ENCODE results near the gene FAM184A. TPM values are rescaled to one million over a fixed set of nuclear protein-coding genes. Genes with fewer than 3 reads are reported as not detected.
"Not testable (repeated sequence)": the region's sequence is repeated elsewhere in the genome, so short reads cannot be mapped to it uniquely, and the experiment has no call there.

Gene FAM184A
- total and polyA plus RNA-seq, 7 donors = 0.60 to 8.7 (median 3.9) TPM

DNA sequence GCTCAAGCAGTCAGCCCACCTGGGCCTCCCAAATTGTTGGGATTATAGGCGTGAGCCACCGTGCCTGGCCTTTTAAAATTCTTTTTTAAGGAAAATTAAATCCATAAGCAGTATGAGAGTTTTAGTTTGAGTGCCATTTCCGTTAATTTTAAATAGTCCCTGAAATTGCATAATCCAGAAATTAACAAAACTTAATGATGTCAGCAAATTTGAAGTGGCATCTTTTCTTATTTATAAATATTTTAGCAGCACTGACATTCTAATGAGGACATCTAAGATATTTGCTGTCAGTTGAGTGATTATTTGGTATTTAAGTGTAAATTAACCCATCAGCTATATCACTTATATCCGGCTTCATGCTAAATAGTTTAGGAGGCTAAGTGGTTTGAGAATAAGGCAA lies 42.9 kb upstream of the FAM184A start:
- intact Hi-C loops (cut with DNase I) = no loop called here
- H3K4me1 ChIP-seq = no peaks in the 10 kb centered on the region
- no peaks in the 10 kb centered on the region for H3K36me3 ChIP-seq
- H3K4me3 ChIP-seq = no peak overlapping the region
- WGBS, 2 donors = 93 to 95% methylated on average over 4 of the region's 4 CpGs
- H3K27me3 ChIP-seq = no peaks in the 10 kb centered on the region
- H3K27ac ChIP-seq = no peak overlapping the region
- DNase-seq = no peak
- TF ChIP-seq POLR2A (IDR thresholded peaks at IDR 0.05) (no peak), EP300 (IDR thresholded peaks at IDR 0.05) (no peak)
- no peaks in the 10 kb centered on the region for H3K9me3 ChIP-seq

DNA sequence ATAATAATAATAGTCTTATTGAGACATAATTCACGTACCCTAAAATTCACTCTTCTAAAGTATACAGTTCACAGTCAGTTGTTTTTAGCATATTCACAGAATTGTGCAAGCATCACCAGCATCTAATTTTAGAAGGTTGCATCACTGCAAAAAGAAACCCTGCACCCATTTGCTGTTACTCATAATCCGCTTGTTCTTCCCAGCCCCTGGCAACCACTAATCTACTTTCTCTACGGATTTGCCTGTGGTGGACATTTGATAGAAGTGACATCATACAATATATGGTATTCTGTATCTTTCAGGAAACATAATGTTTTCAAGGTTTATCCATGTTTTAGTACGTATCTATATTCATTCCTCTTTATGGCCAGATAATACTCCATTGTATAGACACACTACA lies 41.5 kb upstream of the FAM184A start:
- TF ChIP-seq POLR2A (IDR thresholded peaks at IDR 0.05) (no peak), EP300 (IDR thresholded peaks at IDR 0.05) (no peak), POLR2AphosphoS5 (IDR thresholded peaks at IDR 0.05) (no peak)
- TF ChIP-seq, protein P1, sequence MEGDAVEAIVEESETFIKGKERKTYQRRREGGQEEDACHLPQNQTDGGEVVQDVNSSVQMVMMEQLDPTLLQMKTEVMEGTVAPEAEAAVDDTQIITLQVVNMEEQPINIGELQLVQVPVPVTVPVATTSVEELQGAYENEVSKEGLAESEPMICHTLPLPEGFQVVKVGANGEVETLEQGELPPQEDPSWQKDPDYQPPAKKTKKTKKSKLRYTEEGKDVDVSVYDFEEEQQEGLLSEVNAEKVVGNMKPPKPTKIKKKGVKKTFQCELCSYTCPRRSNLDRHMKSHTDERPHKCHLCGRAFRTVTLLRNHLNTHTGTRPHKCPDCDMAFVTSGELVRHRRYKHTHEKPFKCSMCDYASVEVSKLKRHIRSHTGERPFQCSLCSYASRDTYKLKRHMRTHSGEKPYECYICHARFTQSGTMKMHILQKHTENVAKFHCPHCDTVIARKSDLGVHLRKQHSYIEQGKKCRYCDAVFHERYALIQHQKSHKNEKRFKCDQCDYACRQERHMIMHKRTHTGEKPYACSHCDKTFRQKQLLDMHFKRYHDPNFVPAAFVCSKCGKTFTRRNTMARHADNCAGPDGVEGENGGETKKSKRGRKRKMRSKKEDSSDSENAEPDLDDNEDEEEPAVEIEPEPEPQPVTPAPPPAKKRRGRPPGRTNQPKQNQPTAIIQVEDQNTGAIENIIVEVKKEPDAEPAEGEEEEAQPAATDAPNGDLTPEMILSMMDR (IDR thresholded peaks at IDR 0.05) = no peak
- Histone ChIP-seq H3K9me3 (no peaks in the 10 kb centered on the region), H3K27ac (no peak overlapping the region), H3K4me3 (no peak overlapping the region), H3K36me3 (no peaks in the 10 kb centered on the region), H3K4me1 (no peaks in the 10 kb centered on the region), H3K27me3 (no peaks in the 10 kb centered on the region)
- intact Hi-C loops (cut with DNase I) = no loop called here
- no peak for DNase-seq
- WGBS, 2 donors = 82 to 88% methylated on average over 4 of the region's 4 CpGs

DNA sequence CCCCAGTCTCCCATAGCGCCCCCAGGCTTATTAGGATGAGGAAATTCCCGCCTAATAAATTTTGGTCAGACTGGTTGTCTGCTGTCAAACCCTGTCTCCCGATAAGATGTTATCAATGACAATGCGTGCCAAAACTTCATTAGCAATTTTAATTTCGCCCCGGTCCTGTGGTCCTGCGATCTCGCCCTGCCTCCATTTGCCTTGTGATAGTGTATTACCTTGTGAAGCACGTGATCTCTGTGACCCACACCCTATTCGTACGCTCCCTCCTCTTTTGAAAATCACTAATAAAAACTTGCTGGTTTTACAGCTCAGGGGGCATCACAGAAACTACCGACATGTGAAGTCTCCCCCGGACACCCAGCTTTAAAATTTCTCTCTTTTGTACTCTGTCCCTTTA lies 40.6 kb upstream of the FAM184A start:
- H3K27ac ChIP-seq; H3K4me3 ChIP-seq; H3K4me1 ChIP-seq; intact Hi-C loops (cut with DNase I); DNase-seq; H3K9me3 ChIP-seq; H3K36me3 ChIP-seq; H3K27me3 ChIP-seq: not testable (repeated sequence)
- WGBS, 2 donors = 74 to 82% methylated on average over 13 of the region's 13 CpGs

DNA sequence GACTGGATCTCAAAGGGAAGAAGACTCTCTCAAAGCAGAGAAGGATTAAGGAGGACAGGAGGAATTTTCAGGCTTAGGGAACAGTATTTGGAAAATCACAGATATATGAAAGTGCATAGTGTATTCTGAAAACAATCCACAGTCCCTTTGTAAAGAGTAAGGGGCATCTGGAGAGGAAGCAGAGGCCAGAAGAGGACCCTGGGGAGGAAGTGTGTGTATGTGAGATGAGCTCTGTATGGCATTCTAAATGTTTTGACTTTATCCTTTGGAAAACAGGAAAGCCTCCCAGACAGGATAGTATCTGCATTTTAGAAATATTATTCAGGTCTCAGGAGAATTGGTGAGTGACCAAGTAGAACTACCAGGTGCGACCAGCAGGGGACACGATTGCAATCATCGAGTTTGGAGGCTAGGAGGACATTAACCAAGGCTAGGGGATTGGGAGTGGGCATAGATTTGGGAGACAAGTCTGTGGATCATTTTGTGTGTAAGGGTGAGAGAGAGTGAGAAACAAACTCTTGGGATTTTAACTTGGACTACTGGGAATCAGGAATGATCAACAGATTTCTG lies 38.3 kb upstream of the FAM184A start:
- no peaks in the 10 kb centered on the region for H3K36me3 ChIP-seq
- no peak overlapping the region for H3K27ac ChIP-seq
- WGBS, 2 donors = 68 to 84% methylated on average over 3 of the region's 3 CpGs
- H3K4me3 ChIP-seq = no peak overlapping the region
- no peaks in the 10 kb centered on the region for H3K27me3 ChIP-seq
- H3K9me3 ChIP-seq = no peaks in the 10 kb centered on the region
- no peak for TF ChIP-seq POLR2A (IDR thresholded peaks at IDR 0.05)
- no peak for DNase-seq
- H3K4me1 ChIP-seq = no peaks in the 10 kb centered on the region
- intact Hi-C loops (cut with DNase I) = no loop called here

DNA sequence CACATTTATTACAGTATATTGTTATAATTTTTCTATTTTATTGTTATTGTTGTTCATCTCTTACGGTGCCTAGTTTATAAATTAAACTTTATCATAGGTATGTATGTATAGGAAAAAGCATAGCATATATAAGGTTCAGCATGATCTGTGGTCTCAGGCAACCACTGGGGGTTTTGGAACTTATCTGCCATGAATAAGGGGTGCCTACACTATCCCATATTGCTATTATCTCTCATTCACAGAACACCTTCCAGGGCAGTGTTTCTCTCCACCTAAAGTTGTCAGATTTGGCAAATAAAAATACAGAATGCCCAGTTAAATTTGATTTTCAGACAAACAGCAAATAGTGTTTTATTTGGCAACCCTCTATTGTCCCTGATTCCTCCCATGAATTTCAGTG lies 35.5 kb upstream of the FAM184A start:
- 90 to 93% methylated on average over 1 of the region's 1 CpG for WGBS, 2 donors
- DNase-seq = no peak
- Histone ChIP-seq H3K4me1 (peaks cover 0 to 13% (median 2%) of the 10 kb centered on the region in 4 donors), H3K27me3 (no peaks in the 10 kb centered on the region), H3K36me3 (no peaks in the 10 kb centered on the region), H3K4me3 (no peak overlapping the region), H3K27ac (no peak overlapping the region), H3K9me3 (no peaks in the 10 kb centered on the region)
- TF ChIP-seq POLR2AphosphoS5 (IDR thresholded peaks at IDR 0.05) = no peak
- intact Hi-C loops (cut with DNase I) = no loop called here

DNA sequence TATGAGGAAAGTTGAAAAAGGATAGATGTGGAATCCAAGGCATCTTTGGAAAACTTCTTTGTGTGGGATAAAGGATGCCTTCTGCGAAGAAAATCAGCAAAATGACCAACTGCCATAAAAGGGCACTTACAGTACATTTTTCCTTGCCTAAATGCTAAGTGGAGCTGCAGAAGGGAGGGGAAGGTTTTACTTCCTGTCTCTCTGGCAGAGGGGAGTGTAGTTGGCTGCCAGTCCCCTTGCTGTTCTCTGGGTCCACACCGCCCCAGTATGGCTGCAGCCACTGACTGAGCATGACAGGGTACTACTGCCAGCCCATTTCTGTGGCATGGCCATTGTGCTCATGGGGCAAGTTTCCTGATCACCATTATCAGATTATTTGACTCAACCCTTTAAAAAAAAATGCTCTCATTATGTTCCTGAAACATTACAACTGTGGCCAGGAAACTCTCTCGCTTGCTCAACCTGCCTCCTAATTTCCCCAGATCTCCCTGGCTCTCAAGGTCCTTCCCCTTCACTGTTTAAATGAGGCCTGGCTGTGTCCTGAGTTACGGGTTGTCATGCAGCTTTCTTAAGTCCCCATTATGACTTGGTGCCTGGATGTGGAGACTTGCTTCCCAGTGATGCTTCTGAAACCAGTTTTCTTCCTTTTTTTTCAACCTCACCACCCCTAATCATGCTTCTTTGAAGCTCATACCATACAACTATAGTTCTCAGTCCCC lies 34.5 kb upstream of the FAM184A start:
- no peaks in the 10 kb centered on the region for H3K9me3 ChIP-seq
- no peaks in the 10 kb centered on the region for H3K36me3 ChIP-seq
- TF ChIP-seq, protein P1 (IDR thresholded peaks at IDR 0.05) = no peak
- TF ChIP-seq EP300 (IDR thresholded peaks at IDR 0.05) (no peak), POLR2A (IDR thresholded peaks at IDR 0.05) (no peak), POLR2AphosphoS5 (IDR thresholded peaks at IDR 0.05) (no peak)
- no peaks in the 10 kb centered on the region for H3K27me3 ChIP-seq
- no peak overlapping the region for H3K27ac ChIP-seq
- H3K4me1 ChIP-seq = peaks cover 0 to 13% (median 2%) of the 10 kb centered on the region in 4 donors
- 77 to 82% methylated on average over 4 of the region's 4 CpGs for WGBS, 2 donors
- H3K4me3 ChIP-seq = no peak overlapping the region
- intact Hi-C loops (cut with DNase I) = no loop called here
- DNase-seq = no peak
